ENCODE results near the gene SYT4.

The SYT4 gene

GRCh38 chr18:43277164-43277600 lies at the start of gene SYT4:
Gene SYT4, minus strand, starts transcription at chr18:43277490. Its CDS starts 209 bp downstream, at chr18:43277281.
- Histone ChIP-seq H3F3A (ENCODE audit: low read depth) (no peaks in the 10 kb centered on the region), H3K9ac (ENCODE audit: low read depth, low read length, poor library complexity, severe bottlenecking) (no peak within 1 kb of the TSS), H3K4me3 (ENCODE audit: low read length, poor library complexity, severe bottlenecking) (no peak within 1 kb of the TSS), H3K79me2 (ENCODE audit: insufficient read depth, low read length) (no peaks in the 10 kb centered on the region), H3K9me2 (replicated peaks; ENCODE audit: low read depth, low read length) (no peaks in the 10 kb centered on the region), H3K9me3 (ENCODE audit: insufficient read depth, low read depth, low read length) (no peaks in the 10 kb centered on the region), H3K4me1 (ENCODE audit: insufficient read depth, low read length, poor library complexity, severe bottlenecking) (no peaks in the 10 kb centered on the region), H4K20me1 (ENCODE audit: insufficient read depth, low read length, poor library complexity, severe bottlenecking) (no peaks in the 10 kb centered on the region), H3K4me2 (ENCODE audit: low read depth, low read length, poor library complexity, severe bottlenecking) (no peak within 1 kb of the TSS), H3K27me3 (ENCODE audit: insufficient read depth, low read length, poor library complexity, severe bottlenecking) (no peaks in the 10 kb centered on the region), H3K36me3 (ENCODE audit: insufficient read depth, low read length) (no peaks in the 10 kb centered on the region), H2AFZ (ENCODE audit: low read length) (no peak within 1 kb of the TSS)
- TF ChIP-seq CTCF (conservative IDR thresholded peaks at IDR 0.05; ENCODE audit: low read length) = no peak
- TF ChIP-seq EZH2phosphoT487 (IDR thresholded peaks at IDR 0.05; ENCODE audit: borderline replicate concordance) = no peak

GRCh38 chr18:43322132-43322531 lies 44.8 kb upstream of the SYT4 start:
- no peaks in the 10 kb centered on the region for H4K20me1 ChIP-seq (ENCODE audit: insufficient read depth, low read length, poor library complexity, severe bottlenecking)
- no peaks in the 10 kb centered on the region for H3K27me3 ChIP-seq (ENCODE audit: insufficient read depth, low read length, poor library complexity, severe bottlenecking)

GRCh38 chr18:43314941-43315340 lies 37.7 kb upstream of the SYT4 start:
- no peak for TF ChIP-seq CTCF (conservative IDR thresholded peaks at IDR 0.05; ENCODE audit: low read length)
- Histone ChIP-seq H3F3A (ENCODE audit: low read depth) (no peaks in the 10 kb centered on the region), H3K9me3 (ENCODE audit: insufficient read depth, low read depth, low read length) (no peaks in the 10 kb centered on the region), H3K36me3 (ENCODE audit: insufficient read depth, low read length) (no peaks in the 10 kb centered on the region), H3K9ac (ENCODE audit: low read depth, low read length, poor library complexity, severe bottlenecking) (no peak overlapping the region), H2AFZ (ENCODE audit: low read length) (no peak overlapping the region), H4K20me1 (ENCODE audit: insufficient read depth, low read length, poor library complexity, severe bottlenecking) (no peaks in the 10 kb centered on the region), H3K79me2 (ENCODE audit: insufficient read depth, low read length) (no peaks in the 10 kb centered on the region), H3K4me2 (ENCODE audit: low read depth, low read length, poor library complexity, severe bottlenecking) (no peak overlapping the region), H3K27me3 (ENCODE audit: insufficient read depth, low read length, poor library complexity, severe bottlenecking) (no peaks in the 10 kb centered on the region), H3K9me2 (replicated peaks; ENCODE audit: low read depth, low read length) (no peaks in the 10 kb centered on the region), H3K4me3 (ENCODE audit: low read length, poor library complexity, severe bottlenecking) (no peak overlapping the region), H3K4me1 (ENCODE audit: insufficient read depth, low read length, poor library complexity, severe bottlenecking) (no peaks in the 10 kb centered on the region)

More at GRCh38 chr18:43322132-43322531, 44.8 kb upstream of the SYT4 start:
- no peak overlapping the region for H3K4me2 ChIP-seq (ENCODE audit: low read depth, low read length, poor library complexity, severe bottlenecking)
- no peak overlapping the region for H3K9ac ChIP-seq (ENCODE audit: low read depth, low read length, poor library complexity, severe bottlenecking)
- H3K9me3 ChIP-seq (ENCODE audit: insufficient read depth, low read depth, low read length) = no peaks in the 10 kb centered on the region
- H3K79me2 ChIP-seq (ENCODE audit: insufficient read depth, low read length) = no peaks in the 10 kb centered on the region
- TF ChIP-seq EZH2phosphoT487 (IDR thresholded peaks at IDR 0.05; ENCODE audit: borderline replicate concordance) (no peak), CTCF (conservative IDR thresholded peaks at IDR 0.05; ENCODE audit: low read length) (no peak)
- no peak overlapping the region for H3K4me3 ChIP-seq (ENCODE audit: low read length, poor library complexity, severe bottlenecking)
- no peaks in the 10 kb centered on the region for H3K4me1 ChIP-seq (ENCODE audit: insufficient read depth, low read length, poor library complexity, severe bottlenecking)
- H3F3A ChIP-seq (ENCODE audit: low read depth) = no peaks in the 10 kb centered on the region
- no peak overlapping the region for H2AFZ ChIP-seq (ENCODE audit: low read length)
- H3K9me2 ChIP-seq (replicated peaks; ENCODE audit: low read depth, low read length) = no peaks in the 10 kb centered on the region
- H3K36me3 ChIP-seq (ENCODE audit: insufficient read depth, low read length) = no peaks in the 10 kb centered on the region
